T-helper 9 cell (primary cell): ENCODE measurements around the gene C14orf93.
"Not testable (repeated sequence)": the region's sequence is repeated elsewhere in the genome, so short reads cannot be mapped to it uniquely, and the experiment has no call there.

ENCODE experiments used
- DNase-seq: peaks from one replicate; pipeline ENCODE4 v3.0.0-alpha.2; 2020

Gene C14orf93

DNA sequence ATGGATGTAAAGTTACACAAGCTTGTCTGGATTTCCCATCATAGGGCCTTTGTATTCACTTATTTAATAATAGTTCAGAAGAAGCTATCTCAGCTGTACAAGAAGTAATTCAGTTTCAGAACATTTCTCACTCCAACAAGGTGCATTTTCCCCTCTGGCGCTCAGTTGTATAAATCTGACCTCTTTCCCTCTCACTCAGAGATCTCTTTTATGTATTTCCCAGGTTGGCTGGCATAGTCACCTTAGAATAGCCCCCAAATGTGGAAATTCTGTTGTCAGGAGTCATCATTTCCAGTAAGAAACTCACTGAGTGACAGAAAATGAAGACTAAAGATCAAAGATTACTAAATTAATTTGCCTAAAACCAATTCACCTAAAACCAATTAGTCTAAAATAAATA is 38.8 kb downstream of the C14orf93 start:
- DNase-seq, result no peak

DNA sequence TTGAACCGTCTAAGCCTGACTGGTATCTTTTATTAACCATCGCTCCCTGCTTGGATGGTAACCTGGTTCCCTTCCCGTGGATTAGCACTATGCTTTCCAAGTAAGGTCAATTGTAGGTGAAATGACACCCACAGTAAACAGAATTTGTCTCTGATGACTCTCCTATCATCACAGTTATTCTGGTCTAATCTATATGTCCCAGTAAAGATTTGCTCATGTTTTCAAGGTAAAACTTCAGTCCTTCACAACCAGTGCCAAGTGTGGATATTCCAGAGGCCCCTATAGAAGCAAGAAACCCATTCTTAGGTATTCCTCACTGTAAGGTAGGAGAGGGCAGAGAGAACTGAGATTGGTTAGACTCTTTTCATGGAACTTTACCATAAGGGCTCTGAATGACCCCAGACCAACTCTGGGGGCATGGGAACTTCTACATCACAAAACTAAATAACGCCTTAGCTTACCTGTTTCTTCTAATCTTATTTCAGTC is 43.1 kb downstream of the C14orf93 start:
- no peak for DNase-seq

DNA sequence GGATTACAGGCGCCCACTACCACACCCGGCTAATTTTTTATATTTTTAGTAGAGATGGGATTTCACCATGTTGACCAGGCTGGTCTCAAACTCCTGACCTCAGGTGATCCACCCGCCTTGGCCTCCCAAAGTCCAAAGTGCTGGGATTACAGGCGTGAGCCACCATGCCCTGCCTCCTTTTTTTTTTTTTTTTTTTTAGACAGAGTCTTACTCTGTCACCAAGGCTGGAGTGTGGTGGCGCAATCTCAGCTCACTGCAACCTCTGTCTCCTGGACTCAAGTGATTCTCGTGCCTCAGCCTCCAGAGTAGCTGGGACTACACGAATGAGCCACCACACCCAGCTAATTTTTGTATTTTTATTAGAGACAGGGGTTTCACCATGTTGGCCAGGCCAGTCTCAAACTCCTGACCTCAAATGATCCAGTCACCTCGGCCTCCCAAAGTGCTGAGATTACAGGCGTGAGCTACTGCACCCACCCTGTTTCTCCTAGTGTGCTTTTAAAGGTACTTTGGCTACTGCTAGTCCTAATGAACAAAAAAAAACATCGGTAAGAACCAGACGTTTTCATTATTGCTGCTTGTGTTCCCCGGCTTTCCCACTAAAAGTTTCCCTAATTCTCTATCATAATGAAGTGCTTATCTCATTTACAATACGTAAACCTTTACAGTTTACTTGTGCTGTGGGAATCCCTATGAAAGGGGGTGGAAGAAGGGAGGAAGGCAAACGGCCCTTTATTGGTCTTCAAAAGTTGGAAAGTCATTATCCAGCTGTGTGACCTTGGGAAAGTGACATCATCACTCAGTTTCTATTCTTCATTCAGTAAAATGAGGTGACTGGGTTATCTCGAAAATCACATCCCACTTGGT is 43.8 kb downstream of the C14orf93 start:
- not testable (repeated sequence) for DNase-seq

DNA sequence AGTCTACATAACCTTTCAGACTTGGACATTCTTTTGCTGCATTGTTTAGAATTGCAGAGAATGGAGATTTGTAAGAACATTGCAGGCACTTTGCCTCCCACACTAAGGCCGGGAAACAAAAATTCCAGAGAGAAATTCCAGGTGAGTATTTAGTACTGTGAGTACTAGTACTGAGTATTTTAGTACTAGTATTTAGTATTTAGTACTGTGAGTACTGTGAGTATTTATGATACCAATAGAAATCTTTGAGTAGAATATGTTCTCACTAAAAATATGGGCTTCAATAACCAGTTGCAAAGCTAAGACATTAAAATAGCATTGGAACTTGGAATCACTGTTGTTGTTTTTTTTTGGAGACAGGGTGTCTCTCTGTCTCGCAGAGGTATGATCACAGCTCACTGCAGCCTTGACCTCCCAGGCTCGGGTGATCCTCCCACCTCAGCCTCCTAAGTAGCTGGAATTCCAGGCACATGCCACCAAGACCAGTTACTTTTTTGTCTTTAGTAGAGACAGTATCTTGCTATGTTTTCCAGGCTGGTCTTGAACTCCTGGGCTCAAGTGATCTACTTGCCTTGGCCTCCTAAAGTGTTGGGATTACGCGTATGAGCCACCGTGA is 47.8 kb downstream of the C14orf93 start:
- DNase-seq, result no peak

DNA sequence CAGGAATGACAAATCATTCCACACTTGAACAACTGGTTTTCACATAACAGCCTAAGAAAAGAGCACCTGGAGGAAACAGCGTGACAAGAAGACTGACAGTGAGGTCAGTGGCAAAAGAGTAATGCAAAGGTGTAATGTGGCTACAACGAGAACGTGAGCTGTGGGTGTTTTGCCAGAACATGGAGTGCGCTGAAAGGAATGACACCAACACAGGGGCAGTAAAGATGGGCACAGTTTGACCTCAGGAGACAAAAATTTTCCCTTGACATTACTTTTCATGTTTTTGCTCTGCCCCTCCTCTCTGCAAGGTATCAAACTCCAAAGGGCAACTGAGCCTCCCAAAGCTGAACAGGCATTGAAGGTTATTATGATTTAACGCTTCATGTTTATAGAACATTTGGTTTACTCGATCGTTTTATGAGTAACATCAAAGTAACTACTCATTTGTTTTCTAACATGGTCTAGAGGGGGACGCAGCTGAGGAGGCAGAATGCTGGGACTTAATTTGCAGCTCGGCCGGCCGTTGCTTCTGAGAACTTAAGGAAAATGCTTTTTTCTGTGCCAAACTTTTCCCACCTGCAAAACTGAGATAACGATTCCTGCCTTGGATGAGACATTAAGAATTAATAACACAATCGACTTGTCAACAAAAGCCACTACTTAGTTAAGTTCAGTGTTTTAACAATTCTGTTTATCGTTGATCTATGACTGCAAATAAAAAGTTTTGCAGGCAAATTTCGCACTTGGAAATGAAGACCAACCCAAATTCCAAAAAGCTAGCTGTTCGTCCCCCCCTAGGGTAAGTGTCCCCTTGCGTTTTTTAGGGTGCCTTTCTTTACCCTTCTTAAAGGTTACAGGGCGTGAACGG is 54.0 kb downstream of the C14orf93 start:
- DNase-seq, result no peak

DNA sequence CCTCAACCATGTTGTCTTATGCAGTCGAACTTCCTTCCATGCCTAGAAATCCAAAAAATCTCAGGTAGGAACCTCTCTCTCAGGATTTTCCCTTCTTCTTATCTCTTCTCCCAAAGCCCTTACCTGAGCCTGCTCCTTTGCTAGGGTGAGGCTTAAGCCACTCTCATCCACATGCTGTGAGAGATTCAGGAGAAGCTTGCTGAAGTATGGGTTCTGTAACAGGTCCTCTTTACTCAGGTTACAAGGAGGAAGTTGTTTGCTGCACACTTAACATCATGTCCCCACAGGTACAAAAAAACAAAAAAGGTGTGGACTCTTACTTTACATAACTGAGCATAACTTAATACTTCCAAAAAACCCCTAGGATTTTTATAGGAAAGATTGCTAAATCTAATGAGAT is 57.5 kb downstream of the C14orf93 start:
- no peak for DNase-seq

DNA sequence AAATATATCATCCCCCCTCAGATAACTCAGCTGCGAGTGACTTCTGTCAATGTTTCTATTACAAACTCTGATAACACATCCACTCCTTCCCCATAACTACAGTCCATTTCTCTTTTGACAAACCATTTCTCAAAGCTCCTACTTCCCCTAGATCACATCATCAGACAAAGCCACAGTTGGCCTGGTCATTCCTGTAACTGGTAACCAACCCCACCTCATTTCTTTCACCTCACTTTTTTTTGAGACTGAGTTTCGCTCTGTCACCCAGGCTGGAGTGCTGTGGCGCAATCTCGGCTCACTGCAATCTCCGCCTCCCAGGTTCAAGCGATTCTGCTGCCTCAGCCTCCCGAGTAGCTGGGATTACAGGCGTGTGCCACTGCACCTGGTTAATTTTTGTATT is 58.1 kb downstream of the C14orf93 start:
- DNase-seq, result not testable (repeated sequence)

DNA sequence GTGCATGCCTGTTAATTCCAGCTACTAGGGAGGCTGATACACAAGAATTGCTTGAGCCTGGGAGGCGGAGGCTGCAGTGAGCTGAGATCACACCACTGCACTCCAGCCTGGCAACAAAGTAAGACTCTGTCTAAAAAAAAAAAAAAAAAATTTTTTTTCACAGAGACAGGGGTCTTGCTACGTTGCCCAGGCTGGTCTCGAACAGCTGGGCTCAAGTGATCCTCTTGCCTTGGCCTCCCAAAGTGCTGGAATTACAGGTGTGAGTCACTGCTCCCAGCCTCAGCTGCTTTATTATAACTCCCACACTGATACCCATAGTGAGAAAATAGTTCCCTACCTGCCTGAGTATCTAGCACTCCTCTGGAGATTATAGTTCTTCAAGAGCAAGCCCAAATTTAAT is 64.3 kb downstream of the C14orf93 start:
- DNase-seq, result no peak

DNA sequence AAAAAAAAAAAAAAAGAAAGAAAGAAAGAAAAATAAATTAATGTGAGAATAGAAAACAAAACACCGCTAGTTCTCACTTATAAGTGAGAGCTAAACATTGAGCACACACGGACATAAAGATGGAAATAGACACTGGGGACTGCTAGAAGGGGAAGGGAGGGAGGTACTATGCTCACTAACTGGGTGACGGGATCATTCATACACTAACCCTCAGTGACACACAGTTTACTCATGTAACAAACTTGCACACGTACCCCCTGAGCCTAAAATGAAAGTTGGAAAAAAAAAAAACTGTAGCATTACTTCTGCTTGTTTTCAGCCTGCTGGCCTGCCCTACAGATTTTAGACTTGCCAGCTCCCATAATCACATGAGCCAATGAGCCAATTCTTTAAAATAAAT is 70.3 kb downstream of the C14orf93 start:
- DNase-seq, result no peak
